ENCODE measurements around the gene REEP1.

Gene REEP1

DNA sequence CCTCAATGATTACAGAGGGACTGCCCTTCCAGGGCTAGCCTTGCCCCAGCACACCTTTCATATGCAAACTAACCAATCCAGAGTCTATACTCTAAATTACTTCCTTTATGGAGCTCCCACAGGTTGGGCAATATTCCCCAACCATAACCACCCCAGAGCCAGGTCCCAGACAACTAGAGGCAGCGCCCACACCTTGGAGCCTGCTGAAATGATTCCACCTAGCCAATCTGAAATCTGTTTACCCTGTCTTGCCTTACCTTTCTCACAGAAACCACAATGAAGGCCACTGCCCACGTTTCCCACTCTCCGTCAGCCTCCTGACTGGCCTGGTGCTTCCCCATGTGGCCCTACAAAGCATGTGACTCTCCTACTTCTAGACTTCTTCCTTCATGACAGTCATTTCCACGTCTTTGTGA, 62.0 kb downstream of the REEP1 start:
- no peak for DNase-seq (ENCODE audit: low spot score)
- TF ChIP-seq, protein P1, sequence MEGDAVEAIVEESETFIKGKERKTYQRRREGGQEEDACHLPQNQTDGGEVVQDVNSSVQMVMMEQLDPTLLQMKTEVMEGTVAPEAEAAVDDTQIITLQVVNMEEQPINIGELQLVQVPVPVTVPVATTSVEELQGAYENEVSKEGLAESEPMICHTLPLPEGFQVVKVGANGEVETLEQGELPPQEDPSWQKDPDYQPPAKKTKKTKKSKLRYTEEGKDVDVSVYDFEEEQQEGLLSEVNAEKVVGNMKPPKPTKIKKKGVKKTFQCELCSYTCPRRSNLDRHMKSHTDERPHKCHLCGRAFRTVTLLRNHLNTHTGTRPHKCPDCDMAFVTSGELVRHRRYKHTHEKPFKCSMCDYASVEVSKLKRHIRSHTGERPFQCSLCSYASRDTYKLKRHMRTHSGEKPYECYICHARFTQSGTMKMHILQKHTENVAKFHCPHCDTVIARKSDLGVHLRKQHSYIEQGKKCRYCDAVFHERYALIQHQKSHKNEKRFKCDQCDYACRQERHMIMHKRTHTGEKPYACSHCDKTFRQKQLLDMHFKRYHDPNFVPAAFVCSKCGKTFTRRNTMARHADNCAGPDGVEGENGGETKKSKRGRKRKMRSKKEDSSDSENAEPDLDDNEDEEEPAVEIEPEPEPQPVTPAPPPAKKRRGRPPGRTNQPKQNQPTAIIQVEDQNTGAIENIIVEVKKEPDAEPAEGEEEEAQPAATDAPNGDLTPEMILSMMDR (IDR thresholded peaks at IDR 0.05; ENCODE audit: extremely low read depth, insufficient read depth, missing control alignments) = no peak

DNA sequence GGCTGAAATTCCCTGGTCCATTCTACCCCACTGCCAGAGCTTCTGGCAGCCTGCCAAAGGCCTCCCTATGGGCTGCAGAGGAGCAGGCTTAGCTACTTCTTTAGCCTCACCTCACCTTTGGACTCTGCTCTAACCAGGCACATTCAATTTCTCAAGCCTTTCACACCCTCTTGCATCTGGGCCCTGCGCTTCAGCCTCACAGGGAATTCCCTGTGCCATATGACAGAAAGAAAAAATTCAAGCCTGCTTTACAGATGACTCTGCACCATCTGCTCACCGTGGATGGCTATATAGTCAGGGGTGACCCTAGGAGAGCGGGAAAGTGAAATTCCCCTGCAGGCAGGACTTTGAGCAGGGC, 62.5 kb downstream of the REEP1 start:
- in situ Hi-C loops (cut with MboI; ENCODE audit: low pct_unique_long_range_greater_than_20kb, low sequenced_read_pairs, unreplicated experiment) = no loop called here
- TF ChIP-seq, protein P1 (IDR thresholded peaks at IDR 0.05; ENCODE audit: extremely low read depth, insufficient read depth, missing control alignments) = no peak
- DNase-seq (ENCODE audit: low spot score) = peak; percentile 46

More for the DNA sequence above, 62.0 kb downstream of the REEP1 start:
- in situ Hi-C loops (cut with MboI; ENCODE audit: low pct_unique_long_range_greater_than_20kb, low sequenced_read_pairs, unreplicated experiment) = no loop called here

DNA sequence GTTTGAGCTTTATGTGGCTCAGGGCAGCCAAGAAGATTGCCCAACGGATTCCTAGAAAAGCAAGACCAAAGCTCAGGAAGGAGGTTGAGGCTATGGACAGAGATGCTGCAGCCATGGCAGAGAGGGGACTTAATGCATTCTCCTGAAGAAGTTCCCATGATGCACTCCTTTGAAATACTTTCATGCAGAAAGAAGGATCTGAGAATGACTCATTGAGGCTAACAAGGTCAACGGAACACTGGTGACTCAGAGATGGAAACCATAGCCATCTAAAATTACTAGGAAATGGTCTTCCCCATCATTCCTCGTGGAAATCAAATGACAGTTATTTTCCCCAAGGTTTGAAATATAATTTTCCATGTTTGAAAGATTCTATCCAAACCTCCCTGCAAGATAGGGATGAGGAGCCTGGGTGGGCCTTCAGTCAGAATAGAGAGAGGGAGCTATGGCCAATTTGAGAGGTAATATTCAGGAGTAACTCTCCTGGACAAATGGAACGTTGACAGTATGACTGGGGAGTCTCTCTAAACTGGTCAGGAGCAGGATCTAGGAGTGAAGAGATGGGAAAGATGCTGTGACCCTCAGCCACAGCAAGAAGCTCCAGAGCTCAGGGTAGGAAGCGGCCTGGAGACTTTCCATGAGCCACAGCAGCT, 63.0 kb downstream of the REEP1 start:
- peak; percentile 50 for DNase-seq (ENCODE audit: low spot score)

DNA sequence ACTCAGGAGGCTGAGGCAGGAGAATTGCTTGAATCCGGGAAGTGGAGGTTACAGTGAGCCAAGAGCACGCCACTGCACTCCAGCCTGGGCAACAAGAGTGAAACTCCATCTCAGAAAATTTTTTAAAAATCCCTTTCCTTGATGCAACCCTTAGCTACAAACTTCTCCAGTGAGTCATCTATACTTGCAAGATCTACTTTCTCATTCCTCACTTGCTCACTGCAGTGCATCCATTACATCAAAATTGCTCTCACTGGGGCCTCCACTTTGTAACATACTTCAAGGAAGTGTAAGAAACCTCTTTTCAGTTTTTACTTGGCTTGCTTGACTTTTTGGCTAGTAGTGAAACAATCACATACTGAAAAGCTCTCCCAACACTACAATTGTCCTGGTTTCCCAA, 65.3 kb downstream of the REEP1 start:
- no peak for DNase-seq (ENCODE audit: low spot score)
- TF ChIP-seq, protein P1 (IDR thresholded peaks at IDR 0.05; ENCODE audit: extremely low read depth, insufficient read depth, missing control alignments) = no peak
- in situ Hi-C loops (cut with MboI; ENCODE audit: low pct_unique_long_range_greater_than_20kb, low sequenced_read_pairs, unreplicated experiment) = no loop called here

More for the DNA sequence above, 63.0 kb downstream of the REEP1 start:
- in situ Hi-C loops (cut with MboI; ENCODE audit: low pct_unique_long_range_greater_than_20kb, low sequenced_read_pairs, unreplicated experiment) = no loop called here
- TF ChIP-seq, protein P1 (IDR thresholded peaks at IDR 0.05; ENCODE audit: extremely low read depth, insufficient read depth, missing control alignments) = no peak

DNA sequence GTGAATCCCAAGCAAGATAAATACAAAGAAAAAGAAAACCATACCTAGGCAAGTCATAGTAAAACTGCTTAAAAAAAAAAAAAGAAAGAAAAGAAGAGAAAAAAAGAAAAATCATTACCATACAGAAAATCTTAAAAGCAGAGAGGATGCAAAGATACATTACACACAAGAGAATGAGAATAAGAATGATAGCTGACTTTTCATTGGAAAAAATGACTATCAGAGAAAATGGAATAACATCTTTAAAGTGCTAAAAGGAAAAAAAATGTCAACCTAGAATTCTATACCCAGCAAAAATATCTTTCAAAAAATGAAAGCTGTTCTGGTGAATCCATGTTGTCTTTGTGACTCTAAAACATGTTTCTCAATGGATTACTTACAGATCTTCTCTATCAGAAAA, 66.2 kb downstream of the REEP1 start:
- in situ Hi-C loops (cut with MboI; ENCODE audit: low pct_unique_long_range_greater_than_20kb, low sequenced_read_pairs, unreplicated experiment) = no loop called here
- TF ChIP-seq, protein P1 (IDR thresholded peaks at IDR 0.05; ENCODE audit: extremely low read depth, insufficient read depth, missing control alignments) = no peak
- no peak for DNase-seq (ENCODE audit: low spot score)

DNA sequence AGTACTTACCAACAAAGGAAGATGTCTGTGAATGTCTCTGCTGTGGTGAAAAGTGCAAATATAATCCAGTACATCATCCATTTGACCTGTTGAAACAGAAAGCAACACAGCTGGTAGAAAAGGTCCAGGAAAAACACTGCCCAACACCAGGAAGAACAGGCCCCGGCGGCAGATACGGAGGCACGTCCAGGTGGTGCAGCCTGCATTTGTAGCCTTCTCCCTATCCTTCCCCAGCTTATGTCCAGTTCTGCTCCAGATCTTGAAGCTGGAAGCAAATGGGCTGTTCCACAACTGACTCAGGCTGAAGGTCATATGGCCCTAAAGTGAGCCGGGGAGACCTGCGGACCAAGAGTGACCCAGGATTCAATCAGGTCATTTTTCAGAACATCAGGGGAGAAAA, 73.5 kb downstream of the REEP1 start:
- DNase-seq (ENCODE audit: low spot score) = no peak
- in situ Hi-C loops (cut with MboI; ENCODE audit: low pct_unique_long_range_greater_than_20kb, low sequenced_read_pairs, unreplicated experiment) = no loop called here
- TF ChIP-seq, protein P1 (IDR thresholded peaks at IDR 0.05; ENCODE audit: extremely low read depth, insufficient read depth, missing control alignments) = no peak

Measured in GM13977 (cell line).